GM12878 (cell line): ENCODE results near the gene KLRF2.

Experiments used
- CTCF ChIP-seq, 3 experiments: IDR thresholded peaks in 2 of 3; conservative IDR thresholded peaks in 1 of 3; 2 replicates each; pipeline ENCODE4 v1.5.1; 2011; ENCODE audit warnings: low read depth in 3 of 3, low read length in 3 of 3, mild to moderate bottlenecking in 3 of 3, control low read depth in 2 of 3, moderate library complexity in 2 of 3, inconsistent platforms in 1 of 3, mixed read lengths in 1 of 3; ENCODE audit not compliant: control insufficient read depth in 2 of 3, insufficient read depth in 1 of 3; ENCODE audit errors: extremely low read depth in 1 of 3
- GABPA ChIP-seq: IDR thresholded peaks from 2 replicates; pipeline ENCODE4 v1.6.1; 2014; ENCODE audit warnings: antibody characterized with exemption, low read depth, mild to moderate bottlenecking, inconsistent platforms
- KAT2A ChIP-seq: conservative IDR thresholded peaks from 2 replicates; pipeline ENCODE4 v1.6.1; 2011; ENCODE audit warnings: low read depth, low read length; ENCODE audit not compliant: control insufficient read depth
- MXI1 ChIP-seq: fragments of 150-350 bp; IDR thresholded peaks from 2 replicates; pipeline ENCODE4 v1.6.1; 2011; ENCODE audit warnings: low read depth, mild to moderate bottlenecking, inconsistent platforms, low read length, improper control_type of control experiment
- POLR2A ChIP-seq: IDR thresholded peaks from 2 replicates; pipeline ENCODE4 v1.6.1; 2011; ENCODE audit warnings: low read depth, mild to moderate bottlenecking, low read length
- REST ChIP-seq: IDR thresholded peaks from 2 replicates; pipeline ENCODE4 v1.6.1; 2012; ENCODE audit warnings: mild to moderate bottlenecking, low read depth, low read length

- TF ChIP-seq KAT2A (no peak), MXI1 (no peak), GABPA (no peak), CTCF (IDR thresholded peaks at IDR 0.05 in 2 of 3, conservative IDR thresholded peaks at IDR 0.05 in 1 of 3; ENCODE audit: control insufficient read depth in 2 of 3, extremely low read depth in 1 of 3, insufficient read depth in 1 of 3, low read depth in 3 of 3, low read length in 3 of 3) (no peak), POLR2A (no peak), REST (no peak)
Measured at GRCh38 chr12:9881988-9882387, 699 bp downstream of the KLRF2 start.
